ENCODE data around the gene ZMYND8.

The ZMYND8 gene

GRCh38 chr20:47298624-47299023 lies 57.9 kb downstream of the ZMYND8 start:
- Histone ChIP-seq H3K36me3 (replicated peaks in 1 of 2; ENCODE audit: control insufficient read depth in 2 of 2, insufficient read depth in 2 of 2, low read length in 2 of 2) (peaks cover 32 to 100% of the 10 kb centered on the region in 2 donors), H3K4me2 (ENCODE audit: insufficient read depth, low read length, poor library complexity, severe bottlenecking) (no peak overlapping the region), H2BK5ac (ENCODE audit: low read length) (no peak overlapping the region)

GRCh38 chr20:47297746-47298145 lies 58.8 kb downstream of the ZMYND8 start:
- no peak overlapping the region for H2BK15ac ChIP-seq (ENCODE audit: low read length)
- H3K27me3 ChIP-seq (ENCODE audit: control insufficient read depth in 3 of 3, insufficient read depth in 3 of 3, low read depth in 1 of 3, low read length in 3 of 3): no peaks in the 10 kb centered on the region
- peaks cover 34 to 98% of the 10 kb centered on the region in 2 donors for H3K36me3 ChIP-seq (replicated peaks in 1 of 2; ENCODE audit: control insufficient read depth in 2 of 2, insufficient read depth in 2 of 2, low read length in 2 of 2)
- H4K8ac ChIP-seq (ENCODE audit: low read depth, low read length): no peak overlapping the region
- no peak overlapping the region for H2BK120ac ChIP-seq (ENCODE audit: low read depth, low read length)
- H3K4me2 ChIP-seq (ENCODE audit: insufficient read depth, low read length, poor library complexity, severe bottlenecking): no peak overlapping the region
- H3K4ac ChIP-seq (ENCODE audit: low read length): no peak overlapping the region
- no CpG with 5 or more reads among the region's 4 CpGs for WGBS, 2 donors (ENCODE audit: extremely low coverage in 2 of 2, insufficient read length in 2 of 2, insufficient replicate concordance in 1 of 2)
- no peak overlapping the region for H2BK12ac ChIP-seq (ENCODE audit: low read length)
- H3K4me3 ChIP-seq (ENCODE audit: low read length in 2 of 2): no peak overlapping the region
- H3K9me3 ChIP-seq (replicated peaks in 1 of 2; ENCODE audit: control insufficient read depth in 2 of 2, insufficient read depth in 1 of 2, low read depth in 1 of 2, low read length in 2 of 2): no peaks in the 10 kb centered on the region
- peaks cover 2% of the 10 kb centered on the region for H3K79me1 ChIP-seq (ENCODE audit: low read depth, low read length)
- H2BK5ac ChIP-seq (ENCODE audit: low read length): no peak overlapping the region
- H3K4me1 ChIP-seq (ENCODE audit: control insufficient read depth in 2 of 2, insufficient read depth in 1 of 2, low read depth in 1 of 2, low read length in 2 of 2): no peaks in the 10 kb centered on the region
- H3K18ac ChIP-seq (ENCODE audit: low read length): no peak overlapping the region
- H4K91ac ChIP-seq (ENCODE audit: low read depth, low read length, poor library complexity): no peak overlapping the region
- no peak overlapping the region for H3K23ac ChIP-seq (ENCODE audit: low read depth, low read length, poor library complexity)
- no peak overlapping the region for H2AFZ ChIP-seq (ENCODE audit: low read length)
- no peak overlapping the region for H3K27ac ChIP-seq (replicated peaks; ENCODE audit: low read length)
- H2AK5ac ChIP-seq (ENCODE audit: low read depth, low read length): no peak overlapping the region
- H3K14ac ChIP-seq (ENCODE audit: low read length): no peak overlapping the region
- no peak for DNase-seq (ENCODE audit: low spot score)
- H3K9ac ChIP-seq (ENCODE audit: low read depth, low read length, poor library complexity): no peak overlapping the region

More at GRCh38 chr20:47298624-47299023, 57.9 kb downstream of the ZMYND8 start:
- Histone ChIP-seq H2AFZ (ENCODE audit: low read length) (no peak overlapping the region), H3K23ac (ENCODE audit: low read depth, low read length, poor library complexity) (no peak overlapping the region), H3K4me3 (ENCODE audit: low read length in 2 of 2) (no peak overlapping the region), H4K8ac (ENCODE audit: low read depth, low read length) (no peak overlapping the region), H3K4me1 (ENCODE audit: control insufficient read depth in 2 of 2, insufficient read depth in 1 of 2, low read depth in 1 of 2, low read length in 2 of 2) (no peaks in the 10 kb centered on the region), H3K27me3 (ENCODE audit: control insufficient read depth in 3 of 3, insufficient read depth in 3 of 3, low read depth in 1 of 3, low read length in 3 of 3) (no peaks in the 10 kb centered on the region), H3K14ac (ENCODE audit: low read length) (no peak overlapping the region), H3K9me3 (replicated peaks in 1 of 2; ENCODE audit: control insufficient read depth in 2 of 2, insufficient read depth in 1 of 2, low read depth in 1 of 2, low read length in 2 of 2) (no peaks in the 10 kb centered on the region), H3K27ac (replicated peaks; ENCODE audit: low read length) (no peak overlapping the region), H3K79me1 (ENCODE audit: low read depth, low read length) (peaks cover 2% of the 10 kb centered on the region), H3K18ac (ENCODE audit: low read length) (no peak overlapping the region), H3K4ac (ENCODE audit: low read length) (no peak overlapping the region), H3K9ac (ENCODE audit: low read depth, low read length, poor library complexity) (no peak overlapping the region), H2AK5ac (ENCODE audit: low read depth, low read length) (no peak overlapping the region), H2BK120ac (ENCODE audit: low read depth, low read length) (no peak overlapping the region), H2BK12ac (ENCODE audit: low read length) (no peak overlapping the region), H2BK15ac (ENCODE audit: low read length) (no peak overlapping the region), H4K91ac (ENCODE audit: low read depth, low read length, poor library complexity) (no peak overlapping the region)
- no peak for DNase-seq (ENCODE audit: low spot score)
- no CpG with 5 or more reads among the region's 8 CpGs for WGBS, 2 donors (ENCODE audit: extremely low coverage in 2 of 2, insufficient read length in 2 of 2, insufficient replicate concordance in 1 of 2)

- Histone ChIP-seq H3K23ac (ENCODE audit: low read depth, low read length, poor library complexity) (no peak overlapping the region), H2BK15ac (ENCODE audit: low read length) (no peak overlapping the region), H2BK120ac (ENCODE audit: low read depth, low read length) (no peak overlapping the region), H3K9me3 (replicated peaks in 1 of 2; ENCODE audit: control insufficient read depth in 2 of 2, insufficient read depth in 1 of 2, low read depth in 1 of 2, low read length in 2 of 2) (no peaks in the 10 kb centered on the region), H3K27me3 (ENCODE audit: control insufficient read depth in 3 of 3, insufficient read depth in 3 of 3, low read depth in 1 of 3, low read length in 3 of 3) (no peaks in the 10 kb centered on the region), H3K9ac (ENCODE audit: low read depth, low read length, poor library complexity) (no peak overlapping the region), H3K18ac (ENCODE audit: low read length) (no peak overlapping the region), H3K14ac (ENCODE audit: low read length) (no peak overlapping the region), H3K27ac (replicated peaks; ENCODE audit: low read length) (no peak overlapping the region), H3K4me3 (ENCODE audit: low read length in 2 of 2) (no peak overlapping the region), H2AFZ (ENCODE audit: low read length) (no peak overlapping the region), H4K91ac (ENCODE audit: low read depth, low read length, poor library complexity) (no peak overlapping the region), H3K4me1 (ENCODE audit: control insufficient read depth in 2 of 2, insufficient read depth in 1 of 2, low read depth in 1 of 2, low read length in 2 of 2) (no peaks in the 10 kb centered on the region), H4K8ac (ENCODE audit: low read depth, low read length) (no peak overlapping the region), H2BK12ac (ENCODE audit: low read length) (no peak overlapping the region), H2BK5ac (ENCODE audit: low read length) (no peak overlapping the region), H3K79me1 (ENCODE audit: low read depth, low read length) (peaks cover 2% of the 10 kb centered on the region), H3K4ac (ENCODE audit: low read length) (no peak overlapping the region), H3K4me2 (ENCODE audit: insufficient read depth, low read length, poor library complexity, severe bottlenecking) (no peak overlapping the region), H3K36me3 (replicated peaks in 1 of 2; ENCODE audit: control insufficient read depth in 2 of 2, insufficient read depth in 2 of 2, low read length in 2 of 2) (peaks cover 31 to 98% of the 10 kb centered on the region in 2 donors), H2AK5ac (ENCODE audit: low read depth, low read length) (no peak overlapping the region)
- no peak for DNase-seq (ENCODE audit: low spot score)
- WGBS, 2 donors (ENCODE audit: extremely low coverage in 2 of 2, insufficient read length in 2 of 2, insufficient replicate concordance in 1 of 2): no CpG with 5 or more reads among the region's 6 CpGs
Measured at GRCh38 chr20:47296950-47297349, 59.5 kb downstream of the ZMYND8 start.

GRCh38 chr20:47295921-47296426 lies 60.5 kb downstream of the ZMYND8 start:
- Histone ChIP-seq H3K4me3 (ENCODE audit: low read length in 2 of 2) (no peak overlapping the region), H3K9ac (ENCODE audit: low read depth, low read length, poor library complexity) (no peak overlapping the region), H4K8ac (ENCODE audit: low read depth, low read length) (no peak overlapping the region), H3K27me3 (ENCODE audit: control insufficient read depth in 3 of 3, insufficient read depth in 3 of 3, low read depth in 1 of 3, low read length in 3 of 3) (no peaks in the 10 kb centered on the region), H2BK12ac (ENCODE audit: low read length) (no peak overlapping the region), H3K79me1 (ENCODE audit: low read depth, low read length) (peaks cover 2% of the 10 kb centered on the region), H2BK5ac (ENCODE audit: low read length) (no peak overlapping the region), H2BK15ac (ENCODE audit: low read length) (no peak overlapping the region), H2AFZ (ENCODE audit: low read length) (no peak overlapping the region), H3K9me3 (replicated peaks in 1 of 2; ENCODE audit: control insufficient read depth in 2 of 2, insufficient read depth in 1 of 2, low read depth in 1 of 2, low read length in 2 of 2) (no peaks in the 10 kb centered on the region), H3K36me3 (replicated peaks in 1 of 2; ENCODE audit: control insufficient read depth in 2 of 2, insufficient read depth in 2 of 2, low read length in 2 of 2) (peaks cover 33 to 98% of the 10 kb centered on the region in 2 donors), H3K4me2 (ENCODE audit: insufficient read depth, low read length, poor library complexity, severe bottlenecking) (no peak overlapping the region), H3K4me1 (ENCODE audit: control insufficient read depth in 2 of 2, insufficient read depth in 1 of 2, low read depth in 1 of 2, low read length in 2 of 2) (no peaks in the 10 kb centered on the region), H3K4ac (ENCODE audit: low read length) (no peak overlapping the region), H3K14ac (ENCODE audit: low read length) (no peak overlapping the region), H2BK120ac (ENCODE audit: low read depth, low read length) (no peak overlapping the region), H2AK5ac (ENCODE audit: low read depth, low read length) (no peak overlapping the region), H4K91ac (ENCODE audit: low read depth, low read length, poor library complexity) (no peak overlapping the region), H3K27ac (replicated peaks; ENCODE audit: low read length) (no peak overlapping the region), H3K23ac (ENCODE audit: low read depth, low read length, poor library complexity) (no peak overlapping the region), H3K18ac (ENCODE audit: low read length) (no peak overlapping the region)
- no CpG with 5 or more reads among the region's 6 CpGs for WGBS, 2 donors (ENCODE audit: extremely low coverage in 2 of 2, insufficient read length in 2 of 2, insufficient replicate concordance in 1 of 2)
- no peak for DNase-seq (ENCODE audit: low spot score)

All from neuronal stem cell (in vitro differentiated cells).